22Rv1 (cell line): ENCODE measurements around the gene ZBTB7C.

Source experiments
- H3K27ac ChIP-seq: fragments of 450-650 bp; 2 replicates; pipeline ENCODE4 v1.5.1; 2017
- ZFX ChIP-seq: fragments of 450-650 bp; IDR thresholded peaks from 2 replicates; pipeline ENCODE4 v1.6.1; 2017; ENCODE audit warnings: antibody characterized with exemption, borderline replicate concordance
- TF ChIP-seq, protein P1 (sequence below): fragments of 450-650 bp; IDR thresholded peaks from 2 replicates; pipeline ENCODE4 v1.5.1; 2017; ENCODE audit warnings: mild to moderate bottlenecking

The ZBTB7C gene

DNA sequence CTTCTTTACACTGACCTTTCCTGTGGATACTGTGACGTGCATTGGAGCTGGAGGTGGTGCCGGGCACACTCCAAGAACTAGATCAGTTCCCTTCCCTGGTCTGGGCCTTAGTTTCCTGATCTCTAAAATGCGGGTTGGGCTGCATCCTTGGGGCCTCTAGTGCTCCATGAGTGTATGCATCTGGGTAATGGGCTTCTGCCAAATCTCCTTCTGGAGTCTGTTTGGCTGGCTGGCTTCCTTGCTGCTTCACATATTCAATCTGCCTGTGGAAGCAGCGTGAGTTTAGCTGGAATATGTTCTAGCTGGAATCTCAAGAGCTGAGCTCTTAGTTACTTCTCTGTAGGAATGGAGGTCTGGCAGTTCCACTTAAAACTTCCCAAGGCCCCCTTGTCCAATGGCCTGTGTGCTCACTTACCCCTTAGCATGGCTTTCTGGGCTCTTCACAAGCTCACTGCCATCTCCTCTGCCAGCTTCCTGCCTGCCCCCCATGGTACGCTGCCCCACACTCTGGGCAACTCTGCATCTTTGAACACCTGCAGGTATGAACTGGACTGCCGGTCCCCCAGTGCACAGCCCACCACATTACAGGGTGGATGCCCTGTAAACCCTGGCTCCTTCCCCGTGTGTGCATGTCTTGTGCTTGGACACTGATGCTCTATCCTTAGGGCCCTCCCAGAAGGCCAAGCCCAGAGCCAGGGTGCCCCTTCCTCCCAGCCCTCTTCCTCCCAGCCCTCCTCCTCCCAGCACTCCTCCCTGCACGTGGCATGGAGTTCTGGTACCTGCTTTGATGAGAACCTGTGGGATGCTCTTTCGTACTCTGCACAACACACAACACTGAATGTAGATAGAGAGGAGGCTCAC lies 375.2 kb downstream of the ZBTB7C start:
- H3K27ac ChIP-seq, result no peak overlapping the region
- TF ChIP-seq, protein P1, sequence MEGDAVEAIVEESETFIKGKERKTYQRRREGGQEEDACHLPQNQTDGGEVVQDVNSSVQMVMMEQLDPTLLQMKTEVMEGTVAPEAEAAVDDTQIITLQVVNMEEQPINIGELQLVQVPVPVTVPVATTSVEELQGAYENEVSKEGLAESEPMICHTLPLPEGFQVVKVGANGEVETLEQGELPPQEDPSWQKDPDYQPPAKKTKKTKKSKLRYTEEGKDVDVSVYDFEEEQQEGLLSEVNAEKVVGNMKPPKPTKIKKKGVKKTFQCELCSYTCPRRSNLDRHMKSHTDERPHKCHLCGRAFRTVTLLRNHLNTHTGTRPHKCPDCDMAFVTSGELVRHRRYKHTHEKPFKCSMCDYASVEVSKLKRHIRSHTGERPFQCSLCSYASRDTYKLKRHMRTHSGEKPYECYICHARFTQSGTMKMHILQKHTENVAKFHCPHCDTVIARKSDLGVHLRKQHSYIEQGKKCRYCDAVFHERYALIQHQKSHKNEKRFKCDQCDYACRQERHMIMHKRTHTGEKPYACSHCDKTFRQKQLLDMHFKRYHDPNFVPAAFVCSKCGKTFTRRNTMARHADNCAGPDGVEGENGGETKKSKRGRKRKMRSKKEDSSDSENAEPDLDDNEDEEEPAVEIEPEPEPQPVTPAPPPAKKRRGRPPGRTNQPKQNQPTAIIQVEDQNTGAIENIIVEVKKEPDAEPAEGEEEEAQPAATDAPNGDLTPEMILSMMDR, result no peak
- no peak for TF ChIP-seq ZFX

DNA sequence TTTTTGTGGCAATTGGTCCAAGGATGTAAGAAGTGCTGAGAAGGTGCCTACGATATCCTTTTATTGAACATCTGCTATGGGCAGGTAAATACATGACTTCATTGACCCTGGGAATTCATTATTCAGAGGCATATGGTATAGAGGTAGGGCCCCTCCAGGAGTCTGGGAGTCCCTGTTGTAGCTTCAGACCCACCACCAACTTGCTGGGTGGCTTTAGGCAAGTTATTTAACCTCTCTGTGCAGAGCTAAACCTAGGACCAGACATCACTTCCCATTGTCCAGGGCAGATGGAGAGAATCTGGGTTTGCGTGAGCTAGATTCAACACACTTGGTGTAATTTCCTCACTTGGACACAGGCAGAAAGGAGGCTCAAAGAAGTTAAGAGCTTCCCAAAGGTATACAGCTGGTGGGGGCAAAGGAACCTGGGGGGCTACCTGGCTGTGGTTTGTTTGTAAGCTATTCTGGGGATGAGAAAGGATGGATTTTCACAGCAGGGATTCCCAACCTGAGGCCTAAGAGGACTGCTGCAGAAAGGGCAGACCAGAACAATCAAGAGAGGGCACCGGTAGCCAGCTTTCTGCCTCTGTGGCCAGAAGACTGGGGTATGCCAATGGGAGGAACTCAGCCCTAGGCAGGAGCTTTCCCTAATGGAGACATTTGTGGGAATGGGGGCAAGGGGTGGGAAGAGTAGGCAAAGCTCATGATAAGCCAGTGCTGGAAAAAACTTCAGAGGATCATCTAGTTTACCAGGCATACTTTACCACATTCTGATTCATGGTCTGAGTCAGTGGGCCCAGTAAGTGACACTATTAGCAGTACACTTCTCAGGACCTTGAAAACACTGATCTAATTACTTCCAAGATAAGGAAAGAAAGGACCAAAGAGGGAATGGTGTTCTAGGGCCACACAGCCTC lies 376.1 kb downstream of the ZBTB7C start:
- TF ChIP-seq ZFX, result no peak
- TF ChIP-seq, protein P1, result no peak
- no peak overlapping the region for H3K27ac ChIP-seq

DNA sequence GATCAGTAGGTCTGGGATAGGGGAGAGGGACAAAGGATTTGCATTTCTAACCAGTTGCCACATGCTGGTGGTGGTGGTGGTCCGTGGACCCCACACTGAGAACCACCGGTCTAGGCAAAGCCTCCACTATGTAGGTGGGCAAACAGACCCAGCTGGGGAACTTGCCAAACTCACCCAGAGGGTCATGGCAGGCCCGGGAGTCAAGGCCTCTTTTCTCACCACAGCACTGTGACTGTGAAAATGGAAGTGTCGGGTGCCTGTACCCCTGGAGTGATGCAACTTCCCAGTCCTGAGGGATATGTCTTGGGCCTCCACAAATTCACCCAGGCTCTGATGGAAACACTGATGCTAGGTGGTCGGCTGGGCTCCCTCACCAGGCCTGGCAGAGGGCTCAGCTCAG lies 377.5 kb downstream of the ZBTB7C start:
- TF ChIP-seq, protein P1, result no peak
- no peak for TF ChIP-seq ZFX

DNA sequence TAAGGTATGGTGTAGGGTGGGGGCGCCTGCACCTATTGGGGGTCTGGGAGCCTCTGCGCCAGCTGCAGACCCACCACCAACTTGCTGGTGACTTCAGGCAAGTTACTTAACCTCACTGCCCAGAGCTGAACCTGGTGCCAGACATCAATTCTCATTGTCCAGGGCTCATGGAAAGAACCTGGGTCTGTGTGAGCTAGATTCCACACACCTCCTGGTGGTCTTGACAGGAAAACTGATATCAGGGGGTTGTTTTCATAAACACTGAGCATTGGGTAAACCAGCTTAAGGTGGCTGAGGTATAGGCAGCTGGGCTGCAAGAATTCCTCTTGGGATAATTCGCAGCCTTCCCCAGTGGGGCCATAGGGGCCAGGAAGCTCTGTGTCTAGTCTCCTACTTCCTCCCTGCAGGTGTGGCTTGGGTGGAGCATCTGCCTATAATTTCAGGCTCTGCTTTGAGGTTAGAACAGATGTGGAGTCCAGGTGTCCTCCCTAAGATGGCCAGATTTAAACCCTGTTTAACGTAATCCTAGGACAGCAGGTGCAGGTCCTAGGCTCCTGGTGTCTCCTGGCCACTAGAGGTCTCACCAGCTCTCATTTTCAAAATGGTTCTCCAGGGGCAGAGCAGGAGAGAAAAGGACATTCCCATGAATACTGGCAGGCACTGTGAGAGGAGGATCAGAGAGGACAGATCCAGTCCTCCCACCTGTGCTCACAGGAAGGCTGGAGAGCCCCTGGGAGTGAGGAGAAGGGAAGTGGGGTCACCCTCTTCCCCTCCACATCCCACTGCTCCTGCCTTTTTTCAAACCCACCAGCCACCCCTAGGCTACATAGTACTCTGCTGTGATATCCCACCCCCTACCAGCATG lies 378.3 kb downstream of the ZBTB7C start:
- H3K27ac ChIP-seq, result no peak overlapping the region
- TF ChIP-seq ZFX, result no peak
- TF ChIP-seq, protein P1, result peak; percentile 81

More for the DNA sequence above, 377.5 kb downstream of the ZBTB7C start:
- no peak overlapping the region for H3K27ac ChIP-seq

DNA sequence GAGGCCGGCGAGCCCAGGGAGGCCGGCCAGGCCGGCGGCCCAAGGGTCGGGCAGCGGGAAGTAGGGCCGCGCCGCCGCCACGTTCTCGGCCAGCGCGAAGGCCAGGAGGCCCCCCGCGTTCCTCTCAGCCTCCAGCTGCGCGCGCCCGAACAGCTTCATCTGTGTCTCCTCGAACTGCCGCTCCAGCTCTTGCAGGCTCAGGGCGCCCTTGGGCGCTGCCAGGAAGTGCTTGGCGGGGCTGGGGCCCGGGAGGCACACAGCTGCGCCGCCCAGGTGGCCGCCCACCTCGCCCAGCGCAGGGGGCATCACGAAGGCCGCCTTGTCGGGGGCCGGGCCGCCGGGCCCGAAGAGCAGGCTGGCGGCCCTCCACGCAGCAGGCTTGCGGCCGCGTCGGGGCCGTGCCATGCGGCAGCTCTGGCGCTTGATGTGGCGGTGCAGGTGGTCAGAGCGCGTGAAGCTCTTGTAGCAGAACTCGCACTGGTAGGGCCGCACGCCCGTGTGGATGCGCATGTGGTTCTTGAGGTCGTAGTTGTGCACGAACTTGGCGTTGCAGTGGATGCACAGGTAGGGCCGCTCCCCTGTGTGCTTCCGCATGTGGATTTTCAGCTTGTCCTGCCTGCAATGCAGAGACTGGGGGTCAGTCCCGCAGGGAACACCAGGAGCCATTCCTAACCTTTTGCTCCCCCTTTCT lies 379.7 kb downstream of the ZBTB7C start:
- TF ChIP-seq, protein P1, result no peak
- TF ChIP-seq ZFX, result no peak
- no peak overlapping the region for H3K27ac ChIP-seq

DNA sequence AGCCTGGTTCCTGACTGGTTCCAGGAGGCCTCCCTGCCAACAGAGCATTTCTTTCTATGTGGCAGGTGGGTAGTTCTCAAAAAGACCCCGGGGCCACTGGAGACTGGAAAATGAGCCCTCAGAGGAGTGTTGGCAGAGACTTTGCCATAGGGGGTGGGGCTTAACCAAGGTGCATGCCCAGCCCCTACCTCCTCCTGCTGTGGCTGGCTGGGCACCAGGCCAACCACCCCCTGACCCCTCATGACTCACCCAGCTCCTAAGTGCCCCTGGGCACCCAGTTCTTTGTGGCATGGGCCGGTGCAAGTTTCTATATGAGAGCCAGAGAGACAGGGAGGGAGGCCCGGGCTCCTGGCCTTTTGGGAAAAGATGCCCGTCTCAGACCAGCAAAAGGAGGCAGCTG lies 380.5 kb downstream of the ZBTB7C start:
- H3K27ac ChIP-seq, result no peak overlapping the region
- TF ChIP-seq ZFX, result no peak
- TF ChIP-seq, protein P1, result no peak
